DMS79 (cell line): ENCODE measurements around the gene TIGD1.

Source experiments
- DNase-seq: peaks from one replicate; lab custom pipeline; 2025; lab: John Stamatoyannopoulos, UW

TIGD1 gene

GRCh38 chr2:232501794-232502390, 48.5 kb downstream of the TIGD1 start:
- no peak for DNase-seq

- no peak for DNase-seq
These were observed 49.0 kb downstream of the TIGD1 start for GRCh38 chr2:232501331-232501771.

GRCh38 chr2:232498452-232498851, 51.9 kb downstream of the TIGD1 start:
- no peak for DNase-seq
